Stimulated activated CD8-positive, alpha-beta memory T cell treated with anti-CD3 and anti-CD28 coated beads, Interleukin-15, amount 100 ng/mL, for 4 hours (primary cell): ENCODE measurements around the gene KAT2B.

ENCODE experiments used
- DNase-seq, 2 donors: peaks; one replicate each; pipeline ENCODE4 v3.0.0-alpha.2; 2020; ENCODE audit warnings: low read depth in 2 of 2

KAT2B gene

GRCh38 chr3:20142517-20142916 is 102.3 kb downstream of the KAT2B start:
- DNase-seq: no peak

- DNase-seq: no peak
Measured at GRCh38 chr3:20143519-20143918, 103.3 kb downstream of the KAT2B start.

- no peak for DNase-seq
Measured at GRCh38 chr3:20145874-20146273, 105.6 kb downstream of the KAT2B start.

- DNase-seq: no peak
Measured at GRCh38 chr3:20146301-20146700, 106.1 kb downstream of the KAT2B start.

- DNase-seq: no peak
Measured at GRCh38 chr3:20147361-20147760, 107.1 kb downstream of the KAT2B start.

GRCh38 chr3:20148466-20148865 is 108.2 kb downstream of the KAT2B start:
- no peak for DNase-seq

- DNase-seq: no peak
Measured at GRCh38 chr3:20154078-20154477, 113.8 kb downstream of the KAT2B start.

GRCh38 chr3:20154928-20155327 is 114.7 kb downstream of the KAT2B start:
- no peak for DNase-seq

GRCh38 chr3:20160230-20160629 is 120.0 kb downstream of the KAT2B start:
- DNase-seq: no peak

- DNase-seq: no peak
Measured at GRCh38 chr3:20161714-20162113, 121.5 kb downstream of the KAT2B start.

GRCh38 chr3:20173844-20174410 is 133.7 kb downstream of the KAT2B start:
- DNase-seq: no peak

GRCh38 chr3:20181276-20181675 is 141.0 kb downstream of the KAT2B start:
- DNase-seq: no peak

GRCh38 chr3:20182206-20182605 is 142.0 kb downstream of the KAT2B start:
- DNase-seq: no peak

- no peak for DNase-seq
Measured at GRCh38 chr3:20185331-20185678, 145.1 kb downstream of the KAT2B start.

- DNase-seq: peak; percentile 99 to 100
Measured at GRCh38 chr3:20185679-20186599, 145.7 kb downstream of the KAT2B start, which contains the start of gene SGO1. Gene SGO1, minus strand, starts transcription at chr3:20186206. Its CDS starts 2,179 bp downstream, at chr3:20184027.

- DNase-seq: no peak
Measured at GRCh38 chr3:20186600-20187004, 146.4 kb downstream of the KAT2B start.

GRCh38 chr3:20190991-20191390 is 150.7 kb downstream of the KAT2B start:
- no peak for DNase-seq

- no peak for DNase-seq
Measured at GRCh38 chr3:20194793-20195460, 154.7 kb downstream of the KAT2B start.

- DNase-seq: no peak
Measured at GRCh38 chr3:20197775-20198174, 157.5 kb downstream of the KAT2B start.

GRCh38 chr3:20201143-20201542 is 160.9 kb downstream of the KAT2B start:
- DNase-seq: no peak
